SJCRH30 (cell line): ENCODE results near the gene BRD4. TPM values are rescaled to one million over a fixed set of nuclear protein-coding genes. Genes with fewer than 3 reads are reported as not detected.

ENCODE experiments used
- DNase-seq, 2 experiments: peaks; one replicate each; pipeline ENCODE4 v3.0.0-alpha.2; 2015 to 2020
- H3K27ac ChIP-seq: fragments of 250-450 bp; sonication (Bioruptor Pico); 2 replicates; pipeline ENCODE4 v1.5.1; 2020; ENCODE audit warnings: mild to moderate bottlenecking, moderate library complexity
- H3K27me3 ChIP-seq: fragments of 250-450 bp; sonication (Bioruptor Pico); 2 replicates; pipeline ENCODE4 v1.5.1; 2020; ENCODE audit warnings: mild to moderate bottlenecking, moderate library complexity
- H3K36me3 ChIP-seq: fragments of 250-450 bp; sonication (Bioruptor Pico); 2 replicates; pipeline ENCODE4 v1.5.1; 2020; ENCODE audit warnings: mild to moderate bottlenecking, moderate library complexity
- H3K4me1 ChIP-seq: fragments of 250-450 bp; sonication (Bioruptor Pico); 2 replicates; pipeline ENCODE4 v1.5.1; 2020; ENCODE audit warnings: mild to moderate bottlenecking, moderate library complexity
- H3K4me3 ChIP-seq: fragments of 250-450 bp; sonication (Bioruptor Pico); 2 replicates; pipeline ENCODE4 v1.5.1; 2020; ENCODE audit warnings: mild to moderate bottlenecking, moderate library complexity
- H3K9me3 ChIP-seq: fragments of 250-450 bp; sonication (Bioruptor Pico); replicated peaks from 2 replicates; pipeline ENCODE4 v1.5.1; 2020; ENCODE audit warnings: mild to moderate bottlenecking, moderate library complexity
- total RNA-seq: library from RNA; depleted of rRNA; stranded (reverse); fragments of >200 nt; shearing (Covaris generic); gene quantifications from 2 replicates; pipeline ENCODE4 v1.2.3, GENCODE V29; 2014

The BRD4 gene
- total RNA-seq, 1 experiment from 2014 or later = 48.6 TPM

DNA sequence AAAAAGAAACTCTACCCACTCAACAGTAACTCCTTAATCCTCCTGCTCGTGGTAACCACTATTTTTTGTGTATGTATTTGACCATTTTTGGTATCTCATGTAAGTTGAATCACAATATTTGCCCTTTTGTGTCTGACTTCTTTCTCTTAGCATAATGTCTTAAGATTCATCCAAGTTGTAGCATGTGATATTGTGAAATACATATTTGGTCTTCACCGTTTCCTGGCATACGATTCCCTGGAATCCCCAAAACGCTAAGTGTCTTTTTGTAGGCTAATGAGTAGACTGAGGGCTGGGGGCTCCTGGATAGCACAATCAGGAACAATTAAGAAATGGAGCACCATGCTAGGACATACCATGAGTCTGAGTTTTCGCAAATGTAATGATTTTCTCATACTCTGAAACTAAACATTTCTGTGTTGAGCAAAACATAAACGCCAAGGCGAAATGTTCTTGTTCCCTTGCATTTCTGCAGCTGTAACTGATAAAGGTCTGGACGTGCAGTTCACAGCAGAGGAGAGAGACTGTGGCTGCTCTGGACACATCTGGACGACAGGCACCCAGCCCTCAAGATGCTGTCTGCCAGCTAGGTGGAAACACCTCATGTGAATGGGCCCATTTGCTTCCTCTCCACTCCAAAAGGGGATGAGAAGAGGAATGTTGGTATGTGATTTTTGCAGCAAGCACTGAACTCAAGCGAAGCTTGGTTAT lies 38.4 kb downstream of the BRD4 start:
- Histone ChIP-seq H3K9me3 (no peaks in the 10 kb centered on the region), H3K36me3 (peaks cover 2% of the 10 kb centered on the region; the same call in 1 of the 2 replicates), H3K4me3 (no peak overlapping the region), H3K27ac (no peak overlapping the region), H3K4me1 (peaks cover 66% of the 10 kb centered on the region), H3K27me3 (no peaks in the 10 kb centered on the region)
- DNase-seq = no peak

DNA sequence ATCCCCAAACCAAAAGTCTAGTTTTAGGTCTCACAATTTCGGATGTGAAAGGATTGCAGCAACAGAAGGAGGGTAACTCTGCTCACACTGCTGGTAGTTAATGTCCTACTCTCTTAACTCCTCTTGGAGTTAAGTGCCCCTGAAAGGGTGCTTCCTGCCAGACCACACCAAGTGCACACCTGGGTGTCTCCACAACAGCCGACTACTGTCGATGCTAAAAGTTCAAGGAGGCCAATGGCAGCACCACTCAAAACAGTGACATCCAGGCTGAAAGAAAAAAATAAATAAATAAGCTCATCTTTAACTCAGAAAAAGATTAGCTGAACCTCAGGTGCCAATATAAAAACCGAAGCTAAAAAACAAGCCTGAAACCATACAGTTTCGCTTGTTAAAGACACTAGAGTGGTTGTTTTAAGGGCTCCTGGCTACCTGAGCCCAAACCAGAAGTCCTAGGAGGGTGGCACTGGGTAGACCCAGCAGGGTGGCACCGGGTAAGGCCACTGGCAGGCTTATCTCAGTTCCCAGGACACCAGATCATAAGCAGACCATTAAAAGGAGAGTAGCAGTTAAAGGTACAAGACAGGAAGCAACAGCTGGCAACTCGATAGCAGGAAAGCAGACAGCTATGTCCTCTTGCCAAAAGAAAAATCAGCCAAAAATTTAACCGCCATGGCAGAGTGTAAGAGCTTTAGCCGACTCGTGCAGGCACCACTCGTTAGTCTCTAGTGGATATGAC lies 39.3 kb downstream of the BRD4 start:
- Histone ChIP-seq H3K4me3 (no peak overlapping the region), H3K36me3 (peaks cover 2% of the 10 kb centered on the region; the same call in 1 of the 2 replicates), H3K4me1 (peaks cover 65% of the 10 kb centered on the region), H3K9me3 (no peaks in the 10 kb centered on the region), H3K27me3 (no peaks in the 10 kb centered on the region), H3K27ac (no peak overlapping the region)
- DNase-seq = peak in 1 of 2 experiments; percentile 61

DNA sequence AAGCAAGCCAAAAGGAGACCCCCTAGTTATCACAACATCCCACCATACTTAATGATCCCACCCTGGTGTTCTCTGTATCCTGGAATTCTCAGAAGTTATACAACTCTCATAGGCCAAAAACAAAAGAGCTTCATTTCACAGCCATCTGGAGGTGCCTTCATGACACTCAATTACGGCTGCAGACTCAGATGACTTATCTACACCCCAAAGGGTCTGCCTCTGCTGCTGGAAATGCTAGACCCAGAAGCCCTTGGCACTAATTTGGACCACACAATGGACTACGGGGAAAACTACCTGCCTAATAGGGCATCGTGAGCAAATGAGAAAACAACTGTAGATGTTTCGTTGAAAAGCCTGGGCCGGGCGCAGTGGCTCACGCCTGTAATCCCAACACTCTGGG lies 40.2 kb downstream of the BRD4 start:
- H3K4me3 ChIP-seq = no peak overlapping the region
- H3K36me3 ChIP-seq = peaks cover 2% of the 10 kb centered on the region; the same call in 1 of the 2 replicates
- DNase-seq = no peak
- H3K27me3 ChIP-seq = no peaks in the 10 kb centered on the region
- no peak overlapping the region for H3K27ac ChIP-seq
- peaks cover 59% of the 10 kb centered on the region for H3K4me1 ChIP-seq
- H3K9me3 ChIP-seq = no peaks in the 10 kb centered on the region

DNA sequence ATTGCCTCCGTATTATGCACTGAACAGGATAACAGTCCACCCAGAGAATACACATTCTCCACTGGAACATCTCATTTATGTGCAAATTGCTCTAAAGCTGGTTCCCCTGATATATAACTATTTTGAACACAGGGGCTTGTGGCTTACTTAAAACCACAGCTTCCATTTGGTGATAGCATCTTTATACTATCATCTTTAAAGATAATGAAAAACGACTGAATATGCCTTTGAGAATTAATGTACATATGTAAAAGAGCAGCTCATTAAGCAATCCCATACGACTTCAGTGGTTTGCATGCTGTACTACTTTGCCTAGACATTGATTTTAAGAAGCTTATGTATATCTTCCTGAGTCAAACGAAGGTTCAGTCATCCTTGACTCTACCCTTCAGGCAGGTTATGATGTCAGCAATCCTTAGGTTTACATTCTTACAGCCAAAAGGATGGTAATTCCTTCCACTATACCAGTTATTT lies 40.8 kb downstream of the BRD4 start:
- Histone ChIP-seq H3K4me3 (no peak overlapping the region), H3K9me3 (no peaks in the 10 kb centered on the region), H3K4me1 (peaks cover 55% of the 10 kb centered on the region), H3K27me3 (no peaks in the 10 kb centered on the region), H3K36me3 (peaks cover under 1% of the 10 kb centered on the region; the same call in 1 of the 2 replicates), H3K27ac (no peak overlapping the region)
- DNase-seq = no peak

- H3K4me1 ChIP-seq = peaks cover 55% of the 10 kb centered on the region
- H3K36me3 ChIP-seq = no peaks in the 10 kb centered on the region
These were observed 41.2 kb downstream of the BRD4 start for GRCh38 chr19:15291089-15291488.

DNA sequence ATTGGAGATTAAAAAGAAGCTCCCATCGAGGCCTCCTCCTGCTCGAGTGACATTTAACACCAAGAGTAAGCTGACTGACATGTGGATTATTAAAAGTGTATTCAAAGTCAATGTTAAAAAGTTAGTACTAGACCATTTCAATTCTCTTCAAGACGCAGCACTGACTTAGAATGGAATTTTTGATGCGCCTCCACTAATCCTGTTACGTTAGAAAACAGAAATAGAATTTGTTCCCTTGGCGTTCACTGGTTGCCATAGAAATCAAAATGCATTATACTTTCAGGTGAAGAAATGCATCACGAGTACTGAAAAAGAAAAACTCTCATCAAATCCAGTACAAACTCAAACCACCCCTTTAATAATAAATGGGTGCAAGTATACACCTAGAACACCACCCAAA lies 42.2 kb downstream of the BRD4 start:
- H3K9me3 ChIP-seq = no peaks in the 10 kb centered on the region
- H3K27me3 ChIP-seq = no peaks in the 10 kb centered on the region
- H3K27ac ChIP-seq = no peak overlapping the region
- no peak overlapping the region for H3K4me3 ChIP-seq
- no peaks in the 10 kb centered on the region for H3K36me3 ChIP-seq
- DNase-seq = no peak
- H3K4me1 ChIP-seq = peaks cover 55% of the 10 kb centered on the region

More at GRCh38 chr19:15291089-15291488, 41.2 kb downstream of the BRD4 start:
- H3K27me3 ChIP-seq = no peaks in the 10 kb centered on the region
- no peak for DNase-seq
- H3K4me3 ChIP-seq = no peak overlapping the region
- no peak overlapping the region for H3K27ac ChIP-seq
- H3K9me3 ChIP-seq = no peaks in the 10 kb centered on the region

DNA sequence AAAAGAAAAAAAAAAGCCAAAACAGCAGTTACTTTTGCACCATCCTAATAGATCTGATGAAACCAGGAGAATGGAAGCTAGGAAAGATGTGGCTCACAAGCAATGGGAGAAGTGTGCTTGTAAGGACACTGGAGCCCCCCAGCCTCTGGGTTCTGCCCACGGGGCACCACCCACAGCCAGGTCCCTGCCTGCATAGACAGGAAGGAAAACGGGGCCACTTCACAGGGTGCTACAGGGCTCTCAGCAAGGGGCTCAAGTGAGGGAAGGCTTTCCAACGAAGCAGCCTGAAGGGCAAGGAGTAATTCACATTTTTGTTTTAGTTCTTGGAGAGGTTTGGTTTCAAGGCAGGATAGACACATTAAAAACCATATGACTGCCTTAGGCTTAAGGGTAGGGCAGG lies 42.7 kb downstream of the BRD4 start:
- Histone ChIP-seq H3K9me3 (no peaks in the 10 kb centered on the region), H3K36me3 (no peaks in the 10 kb centered on the region), H3K4me3 (no peak overlapping the region), H3K27ac (no peak overlapping the region), H3K27me3 (no peaks in the 10 kb centered on the region), H3K4me1 (peaks cover 55% of the 10 kb centered on the region)
- no peak for DNase-seq

- Histone ChIP-seq H3K9me3 (no peaks in the 10 kb centered on the region), H3K27me3 (no peaks in the 10 kb centered on the region), H3K4me3 (no peak overlapping the region), H3K27ac (peak overlapping the region; percentile 30), H3K4me1 (peaks cover 60% of the 10 kb centered on the region), H3K36me3 (no peaks in the 10 kb centered on the region)
- peak; percentile 94 to 96 for DNase-seq
These were observed 44.0 kb downstream of the BRD4 start for GRCh38 chr19:15288146-15288963.

- peaks cover 63% of the 10 kb centered on the region for H3K4me1 ChIP-seq
- no peaks in the 10 kb centered on the region for H3K9me3 ChIP-seq
- H3K27ac ChIP-seq = no peak overlapping the region
- no peak overlapping the region for H3K4me3 ChIP-seq
- no peaks in the 10 kb centered on the region for H3K27me3 ChIP-seq
- DNase-seq = no peak
- H3K36me3 ChIP-seq = no peaks in the 10 kb centered on the region
These were observed 44.8 kb downstream of the BRD4 start for GRCh38 chr19:15287496-15287895.

DNA sequence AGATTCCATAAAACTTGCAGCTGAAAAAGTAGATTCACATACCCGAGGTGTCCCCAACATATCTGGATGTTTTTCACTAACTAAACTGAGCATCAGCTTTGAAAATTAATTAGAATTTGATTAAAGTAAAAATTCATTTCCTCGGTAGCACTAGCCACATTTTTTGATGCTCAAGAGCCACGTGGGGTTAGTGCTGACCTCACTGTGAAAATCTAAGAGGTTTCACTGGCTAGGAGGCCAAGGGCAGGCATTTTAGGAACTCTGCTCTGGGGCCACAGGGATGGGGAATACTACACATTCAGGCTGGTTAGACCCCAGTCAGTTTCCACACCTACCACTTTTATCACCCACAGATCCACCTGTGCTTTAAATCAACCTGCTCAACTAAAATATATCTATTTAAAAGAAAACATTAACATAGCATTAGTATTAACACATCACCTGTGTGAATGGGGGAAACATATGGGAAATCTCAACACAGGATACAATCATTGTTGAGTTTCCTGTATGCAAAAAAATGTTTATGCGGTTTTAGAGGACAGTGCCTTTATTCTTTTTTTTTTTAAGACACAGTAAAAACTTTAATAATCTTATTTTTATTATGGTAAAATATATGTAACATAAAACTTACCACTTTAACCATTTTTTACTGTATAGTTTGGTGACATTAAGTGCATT lies 45.5 kb downstream of the BRD4 start:
- H3K9me3 ChIP-seq = no peaks in the 10 kb centered on the region
- no peak for DNase-seq
- peaks cover 66% of the 10 kb centered on the region for H3K4me1 ChIP-seq
- H3K27me3 ChIP-seq = no peaks in the 10 kb centered on the region
- no peak overlapping the region for H3K4me3 ChIP-seq
- H3K36me3 ChIP-seq = no peaks in the 10 kb centered on the region
- no peak overlapping the region for H3K27ac ChIP-seq

- no peaks in the 10 kb centered on the region for H3K9me3 ChIP-seq
- DNase-seq = no peak
- H3K4me3 ChIP-seq = no peak overlapping the region
- no peaks in the 10 kb centered on the region for H3K27me3 ChIP-seq
- H3K27ac ChIP-seq = no peak overlapping the region
- peaks cover 66% of the 10 kb centered on the region for H3K4me1 ChIP-seq
- H3K36me3 ChIP-seq = no peaks in the 10 kb centered on the region
These were observed 46.3 kb downstream of the BRD4 start for GRCh38 chr19:15285896-15286591.

- H3K36me3 ChIP-seq = no peaks in the 10 kb centered on the region
- H3K27me3 ChIP-seq = no peaks in the 10 kb centered on the region
- H3K27ac ChIP-seq = no peak overlapping the region
- H3K9me3 ChIP-seq = no peaks in the 10 kb centered on the region
- peaks cover 66% of the 10 kb centered on the region for H3K4me1 ChIP-seq
- DNase-seq = no peak
- no peak overlapping the region for H3K4me3 ChIP-seq
These were observed 47.4 kb downstream of the BRD4 start for GRCh38 chr19:15284896-15285295.

- H3K36me3 ChIP-seq = no peaks in the 10 kb centered on the region
- H3K4me1 ChIP-seq = peaks cover 66% of the 10 kb centered on the region
- no peak overlapping the region for H3K4me3 ChIP-seq
- no peak for DNase-seq
- H3K27me3 ChIP-seq = no peaks in the 10 kb centered on the region
- H3K9me3 ChIP-seq = no peaks in the 10 kb centered on the region
- no peak overlapping the region for H3K27ac ChIP-seq
These were observed 48.2 kb downstream of the BRD4 start for GRCh38 chr19:15284091-15284490.
